Inferior parietal cortex (tissue), 1 donor: ENCODE measurements around the gene TSPAN5.

ENCODE experiments used
- DNase-seq: peaks from one replicate; pipeline ENCODE4 v3.0.0-alpha.2; 2016; ENCODE audit errors: extremely low spot score

TSPAN5 gene

DNA sequence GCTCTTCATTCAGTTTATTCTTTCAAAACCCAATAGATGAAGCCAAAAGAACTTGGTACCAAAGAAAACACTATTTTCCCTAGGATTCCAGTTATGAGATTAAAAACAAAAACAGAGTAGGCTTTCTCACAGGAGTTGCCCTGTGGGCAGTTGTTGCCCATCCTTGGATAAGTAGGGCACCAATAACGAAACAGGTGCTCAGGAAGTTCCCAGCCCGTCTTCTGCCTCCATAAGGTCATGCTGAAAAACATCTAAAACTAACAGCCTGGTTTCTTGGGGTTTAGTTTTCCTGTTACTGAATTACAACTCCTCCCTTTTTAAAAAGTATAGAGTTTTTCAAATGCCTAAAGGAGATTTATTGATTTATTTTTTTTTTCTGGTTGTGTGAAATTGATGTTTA, 14.7 kb downstream of the TSPAN5 start:
- DNase-seq: no peak

DNA sequence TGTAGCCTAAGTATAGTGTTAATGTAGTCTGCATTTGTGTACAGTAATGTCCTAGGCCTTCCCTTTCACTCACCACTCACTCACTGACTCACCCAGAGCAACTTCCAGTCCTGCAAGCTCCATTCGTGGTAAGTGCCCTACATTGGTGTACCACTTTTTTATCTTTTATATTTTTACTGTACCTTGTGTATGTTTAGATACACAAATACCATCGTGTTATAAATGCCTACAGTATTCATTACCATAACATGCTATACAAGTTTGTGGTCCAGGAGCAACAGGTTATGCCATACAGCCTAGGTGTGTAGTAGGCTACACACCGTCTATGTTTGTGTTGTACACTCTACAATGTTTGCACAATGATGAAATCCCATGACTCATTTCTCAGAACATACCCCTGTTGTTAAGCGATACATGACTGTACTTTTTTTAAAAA, 15.4 kb downstream of the TSPAN5 start:
- no peak for DNase-seq

DNA sequence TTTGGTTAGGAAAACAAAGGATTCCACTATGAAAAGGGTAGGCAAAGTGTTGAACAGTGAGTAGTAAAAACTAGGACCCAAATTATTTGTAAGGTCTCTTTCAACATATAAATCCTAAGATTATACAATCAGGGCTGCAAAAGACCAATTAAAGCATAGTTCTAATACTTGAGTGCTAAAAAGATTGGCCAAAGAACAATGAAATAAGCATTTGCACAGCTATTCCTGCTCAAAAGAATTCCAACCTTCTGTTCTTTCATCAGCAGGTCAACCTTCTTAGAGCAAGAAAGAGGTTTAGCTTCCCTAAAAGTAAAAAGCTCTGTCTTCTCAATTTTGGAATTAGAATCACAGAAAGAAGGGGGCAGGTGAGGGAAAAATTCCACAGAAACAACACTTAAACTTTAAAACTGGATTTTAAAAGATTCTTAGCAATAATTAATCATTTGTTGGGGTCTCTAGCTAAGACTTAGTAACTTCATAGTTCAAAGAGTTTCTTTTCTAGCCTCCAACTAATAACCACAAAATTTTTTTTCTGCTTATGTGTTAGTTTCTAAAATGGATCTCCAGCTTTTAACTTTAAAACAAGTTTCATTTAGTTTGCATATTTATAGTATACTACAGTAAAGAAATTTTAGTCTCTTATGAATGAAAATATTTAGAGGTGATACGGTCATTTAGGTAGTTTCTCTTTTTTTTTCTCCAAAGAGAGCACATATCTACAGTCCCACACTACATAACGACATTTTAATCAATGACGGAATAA, 16.3 kb downstream of the TSPAN5 start:
- no peak for DNase-seq

DNA sequence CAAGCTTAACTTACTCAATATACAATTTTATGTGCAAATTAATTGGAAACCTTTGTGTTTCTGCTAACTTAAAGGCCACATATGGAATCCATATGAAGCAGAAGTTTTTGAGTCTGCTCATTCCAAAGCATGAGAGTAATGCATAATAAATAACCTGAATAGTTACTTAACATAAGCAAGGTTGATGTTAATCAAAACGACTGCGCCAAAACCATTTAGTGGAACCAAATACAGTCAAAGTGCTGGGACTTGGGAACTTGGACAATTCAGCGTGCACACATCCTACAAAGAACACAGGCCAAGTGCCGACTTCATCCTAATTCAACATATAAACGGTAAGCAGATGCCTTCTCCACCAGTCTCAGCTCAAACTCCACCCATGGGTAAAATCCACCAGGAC, 17.0 kb downstream of the TSPAN5 start:
- no peak for DNase-seq

DNA sequence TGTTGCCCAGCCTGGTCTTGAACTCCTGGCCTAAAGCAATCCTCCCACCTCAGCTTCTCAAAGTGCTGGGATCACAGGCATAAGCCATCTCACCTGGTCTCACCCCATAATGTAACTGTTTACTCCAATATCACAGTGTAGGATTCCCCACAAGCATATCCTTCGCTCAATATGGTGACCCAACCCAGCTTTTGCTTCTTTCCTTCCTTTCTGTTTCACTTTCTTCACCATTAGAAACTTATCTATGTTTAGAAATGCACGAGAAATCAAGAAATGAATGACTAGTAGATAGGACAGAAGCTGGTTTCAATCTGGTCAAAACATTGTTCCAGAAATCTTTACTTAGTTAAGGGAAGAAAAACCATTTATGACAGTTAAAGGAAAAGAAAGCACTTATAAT, 18.9 kb downstream of the TSPAN5 start:
- DNase-seq: no peak

DNA sequence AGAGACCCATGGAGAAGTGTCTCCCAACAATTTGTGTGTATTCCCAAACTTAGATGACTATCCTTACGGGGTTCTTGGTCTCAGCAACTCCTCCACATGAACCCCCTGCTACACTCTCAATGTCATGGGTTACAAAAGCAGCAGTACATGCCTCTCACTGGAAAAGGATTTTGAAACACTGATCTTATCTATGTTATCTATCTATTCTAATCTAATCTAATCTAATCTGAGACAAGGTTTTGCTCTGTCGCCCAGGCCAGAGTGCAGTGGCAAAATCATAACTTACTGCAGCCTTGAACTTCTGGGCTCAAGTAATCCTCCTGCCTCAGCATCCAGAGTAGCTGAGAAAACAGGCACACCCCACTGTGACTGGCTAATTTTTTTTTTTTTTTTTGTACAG, 19.3 kb downstream of the TSPAN5 start:
- no peak for DNase-seq

DNA sequence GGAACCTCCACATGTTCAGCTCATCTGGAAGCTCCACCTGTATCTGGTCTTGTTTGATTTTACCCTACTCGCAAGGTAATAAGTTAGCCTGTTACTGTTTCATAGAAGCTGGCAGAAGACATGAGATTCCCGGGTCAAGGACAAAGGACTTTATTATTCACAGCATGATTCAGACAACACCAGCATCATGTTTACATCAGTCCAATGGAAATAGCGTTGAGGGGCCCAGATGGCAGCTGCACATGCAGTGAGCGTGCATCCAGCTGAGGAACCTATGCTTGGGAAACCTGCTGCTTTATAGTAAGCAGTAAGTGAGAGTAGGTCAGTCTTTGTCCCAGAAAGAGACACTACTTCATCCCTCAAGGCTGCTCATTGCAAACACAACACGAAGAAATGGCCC, 19.8 kb downstream of the TSPAN5 start:
- DNase-seq: no peak

DNA sequence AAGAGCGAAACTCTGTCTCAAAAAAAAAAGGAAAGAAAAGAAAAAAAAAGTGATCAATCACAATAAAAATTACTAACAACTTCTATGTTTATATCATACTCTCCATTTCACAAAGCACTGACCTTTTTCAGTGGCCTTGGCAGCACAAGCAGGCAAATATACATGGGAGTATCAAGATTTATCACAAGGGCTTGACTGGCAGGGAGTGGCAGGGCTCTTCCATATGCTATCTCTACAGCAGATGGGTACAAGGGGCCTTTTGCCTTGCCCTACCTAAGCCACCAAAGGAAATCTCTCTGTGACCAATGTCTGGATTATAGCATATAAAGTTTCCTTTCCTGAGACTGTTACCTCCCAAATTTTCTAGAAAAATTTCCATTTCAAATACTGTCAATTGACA, 24.4 kb downstream of the TSPAN5 start:
- DNase-seq: no peak

DNA sequence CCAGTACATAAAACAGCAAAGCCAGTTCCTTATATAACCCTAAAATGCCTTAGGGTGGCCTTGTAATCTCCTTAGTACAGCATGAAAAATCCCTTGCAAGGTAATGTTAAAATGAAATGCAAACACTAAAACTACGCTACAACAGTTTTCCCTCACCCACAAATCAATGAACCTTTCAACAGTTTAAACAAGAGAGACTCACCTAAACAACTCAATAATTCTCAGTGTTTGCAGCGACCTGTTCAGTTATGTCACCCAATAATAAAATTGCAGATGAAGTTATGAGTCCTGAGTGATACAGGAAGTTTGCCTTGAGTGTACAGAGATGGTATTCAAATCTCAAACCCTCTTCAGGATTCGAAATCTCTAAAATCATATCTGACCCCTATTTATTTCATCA, 25.3 kb downstream of the TSPAN5 start:
- no peak for DNase-seq

DNA sequence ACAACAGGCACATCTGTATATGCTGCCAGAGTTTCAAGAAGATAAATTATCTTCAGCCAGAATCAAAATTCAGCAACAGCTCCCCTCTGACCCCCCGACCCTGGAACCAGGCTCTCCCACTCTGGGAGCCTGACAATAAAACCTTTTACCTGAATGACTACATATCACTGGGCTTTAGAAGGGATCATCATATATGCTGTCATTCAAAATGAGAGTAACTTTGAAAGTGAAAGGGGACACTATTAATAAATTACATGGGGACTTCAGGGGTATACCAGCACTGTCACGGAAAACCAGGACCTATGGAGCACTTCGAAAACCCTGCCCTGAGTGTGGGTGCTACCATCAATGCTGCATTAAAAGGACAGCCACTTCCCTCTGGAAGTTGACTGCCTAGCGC, 26.2 kb downstream of the TSPAN5 start:
- no peak for DNase-seq

DNA sequence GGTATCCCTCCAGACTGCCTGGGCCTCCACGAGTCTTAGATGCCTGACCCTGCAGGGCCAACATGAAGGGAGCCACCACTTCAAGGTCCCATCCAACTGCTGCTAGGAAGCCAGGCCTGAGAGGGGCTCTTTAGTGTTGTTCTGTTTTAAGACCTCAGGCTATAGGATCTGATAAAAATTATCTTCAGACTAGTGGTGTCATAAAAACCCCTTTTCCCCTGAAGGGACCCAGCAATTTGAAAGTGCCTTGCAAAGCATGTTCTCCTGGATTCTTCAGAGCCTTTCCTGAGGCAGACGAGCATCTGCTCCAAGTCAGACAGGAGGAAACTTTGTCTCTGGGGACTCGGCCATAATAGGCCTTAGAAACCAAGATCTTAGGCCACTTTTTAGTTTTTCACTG, 26.9 kb downstream of the TSPAN5 start:
- DNase-seq: no peak

DNA sequence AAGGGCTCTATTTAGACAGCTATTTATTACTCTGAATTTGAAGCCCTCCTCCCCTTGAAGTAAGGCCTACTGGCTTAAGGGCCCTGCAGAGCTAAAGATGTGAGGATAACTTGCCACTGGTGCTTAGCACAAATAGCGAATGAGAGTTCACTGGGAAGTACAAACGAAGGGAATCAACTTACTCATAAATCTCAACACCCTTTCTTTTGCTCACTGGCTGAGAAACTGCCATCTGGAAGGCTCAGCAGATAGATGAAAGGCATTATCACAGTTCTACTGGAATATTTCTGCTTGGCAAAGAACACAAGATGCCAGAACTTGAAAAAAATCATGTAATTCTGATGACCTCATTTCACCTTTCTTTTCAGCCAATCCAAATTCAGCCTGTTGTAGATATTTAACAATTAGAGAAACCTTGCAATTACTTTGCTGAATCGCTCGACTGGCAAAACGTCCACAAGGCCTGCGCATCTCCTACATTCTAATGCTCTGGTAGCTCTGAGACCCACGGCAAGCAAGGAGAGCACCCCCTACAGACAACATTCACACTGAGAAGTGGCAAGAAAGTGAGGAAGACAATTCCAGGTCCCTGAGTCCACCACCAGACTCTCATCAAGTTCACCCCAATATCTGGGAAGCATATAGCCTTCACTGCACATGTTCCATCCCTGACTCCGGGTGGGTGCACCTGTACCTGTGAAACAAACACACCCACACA, 27.5 kb downstream of the TSPAN5 start:
- no peak for DNase-seq

DNA sequence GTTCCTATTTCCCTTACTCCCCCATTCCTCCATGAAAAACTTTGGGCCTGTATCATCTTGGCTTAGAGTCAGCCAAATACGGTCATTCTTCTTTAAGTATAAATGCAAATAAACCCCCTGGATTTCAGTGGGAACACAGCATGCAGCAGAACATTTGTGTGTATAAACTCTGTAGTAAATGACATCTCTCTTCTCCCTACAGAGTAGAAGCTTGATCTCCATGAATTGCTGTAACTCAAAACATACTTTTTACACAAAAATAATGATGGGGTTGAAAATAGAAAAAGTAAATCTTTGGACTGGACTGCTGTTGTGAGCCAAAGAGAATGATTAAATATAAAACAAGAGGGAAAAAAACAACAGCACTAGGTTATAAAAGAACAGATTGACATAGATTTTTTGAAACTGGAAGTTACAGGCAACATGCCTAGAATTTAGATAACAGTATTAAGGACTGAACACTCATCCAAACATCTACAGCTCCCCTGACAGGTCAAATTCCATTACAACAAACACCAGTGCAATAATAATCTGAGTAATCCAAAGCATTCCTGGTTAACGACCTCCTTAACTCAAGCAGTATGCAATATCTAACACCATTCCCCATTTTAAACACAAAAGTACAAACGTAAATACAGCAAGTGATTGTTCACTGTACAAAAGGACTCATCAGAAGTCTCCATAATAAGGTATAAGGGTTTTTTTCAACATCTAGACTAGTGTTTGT, 30.7 kb downstream of the TSPAN5 start:
- no peak for DNase-seq

DNA sequence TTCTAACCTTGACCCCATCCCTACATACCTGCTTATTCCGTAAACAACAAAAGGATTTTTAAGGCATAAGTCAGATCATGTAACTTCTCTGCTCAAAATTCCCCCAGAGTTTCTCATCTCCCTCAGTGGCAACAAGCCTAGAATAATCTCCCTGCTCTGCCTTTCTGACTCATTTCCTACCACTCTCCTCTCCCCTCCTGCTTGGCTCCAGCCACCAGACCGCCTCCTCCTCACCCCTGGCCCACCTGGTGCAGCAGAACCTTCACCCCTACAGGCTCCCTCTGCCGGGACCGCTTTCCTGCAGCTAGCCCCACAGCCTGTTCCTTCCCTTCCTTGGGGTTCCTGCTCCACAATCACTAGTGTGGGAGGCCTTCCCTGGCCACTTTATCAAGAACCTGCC, 32.1 kb downstream of the TSPAN5 start:
- no peak for DNase-seq

DNA sequence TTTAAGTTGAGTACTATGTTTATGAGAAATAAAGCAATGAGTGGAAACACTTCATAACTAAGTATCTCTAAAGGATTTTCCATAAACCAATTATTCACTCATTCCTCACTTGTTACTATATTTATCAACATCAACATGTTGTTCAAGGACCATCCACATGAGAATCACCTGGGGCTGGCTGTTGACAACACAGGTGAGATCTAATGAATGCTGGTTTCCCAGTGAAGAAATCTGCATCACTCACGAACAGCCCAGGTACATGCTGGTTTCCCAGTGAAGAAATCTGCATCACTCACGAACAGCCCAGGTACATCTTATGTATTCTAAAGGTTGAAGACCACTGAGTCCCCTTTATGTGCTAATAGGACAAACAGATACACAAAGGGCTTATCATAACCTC, 32.5 kb downstream of the TSPAN5 start:
- no peak for DNase-seq

DNA sequence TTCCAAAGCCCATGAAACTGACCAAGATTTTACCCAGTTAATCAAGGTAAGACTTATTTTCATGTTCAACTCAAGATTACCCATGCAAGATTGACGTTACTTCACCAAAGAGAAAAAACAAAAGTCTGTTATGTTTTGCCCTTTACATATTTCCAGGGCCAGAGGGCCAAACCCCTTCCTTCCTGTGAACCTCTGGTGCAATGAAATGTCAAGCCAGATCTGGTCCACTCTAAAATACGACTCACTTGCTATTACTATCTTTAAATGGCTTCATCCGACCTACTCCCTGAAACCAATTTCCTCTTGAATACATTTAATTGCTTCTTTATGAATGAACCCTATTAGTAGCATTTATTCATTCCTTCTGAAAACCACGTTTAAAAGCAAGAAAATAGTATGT, 33.0 kb downstream of the TSPAN5 start:
- no peak for DNase-seq

DNA sequence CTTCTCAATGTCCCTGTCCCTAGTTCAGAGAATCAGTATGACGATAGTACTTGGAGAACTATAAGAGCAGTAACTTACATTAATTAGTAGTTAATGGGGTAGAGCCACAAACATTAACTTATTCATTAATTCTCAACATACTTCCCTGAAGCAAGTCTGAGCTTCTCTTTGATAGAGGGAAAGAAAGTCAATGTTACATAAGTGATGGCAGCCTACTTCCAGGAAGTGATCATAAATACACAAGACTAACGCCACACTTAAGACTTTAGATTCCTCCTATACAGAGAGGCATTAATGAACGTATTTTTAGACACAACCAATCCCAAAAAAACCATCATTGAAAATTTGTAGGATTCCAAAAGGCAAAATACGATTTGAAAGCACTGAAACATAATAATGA, 33.8 kb downstream of the TSPAN5 start:
- DNase-seq: no peak

DNA sequence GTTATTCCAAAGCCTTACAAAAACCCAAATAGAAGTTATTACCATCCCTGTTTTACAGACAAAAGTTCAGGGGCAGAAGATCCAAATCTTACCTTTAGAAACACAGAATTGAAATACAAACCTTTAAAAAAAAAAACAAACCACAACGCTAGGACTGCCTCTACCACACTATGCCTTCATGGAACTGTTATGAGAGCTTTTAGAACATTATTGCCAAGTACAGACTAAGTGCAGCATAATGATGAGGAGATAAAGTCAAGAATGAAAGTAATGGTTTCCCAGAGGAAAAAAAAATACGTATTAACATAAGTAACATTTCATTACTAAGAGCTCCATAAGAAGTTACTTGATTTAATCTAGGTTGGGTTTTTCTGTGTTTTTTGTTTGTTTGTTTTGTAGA, 34.3 kb downstream of the TSPAN5 start:
- no peak for DNase-seq

DNA sequence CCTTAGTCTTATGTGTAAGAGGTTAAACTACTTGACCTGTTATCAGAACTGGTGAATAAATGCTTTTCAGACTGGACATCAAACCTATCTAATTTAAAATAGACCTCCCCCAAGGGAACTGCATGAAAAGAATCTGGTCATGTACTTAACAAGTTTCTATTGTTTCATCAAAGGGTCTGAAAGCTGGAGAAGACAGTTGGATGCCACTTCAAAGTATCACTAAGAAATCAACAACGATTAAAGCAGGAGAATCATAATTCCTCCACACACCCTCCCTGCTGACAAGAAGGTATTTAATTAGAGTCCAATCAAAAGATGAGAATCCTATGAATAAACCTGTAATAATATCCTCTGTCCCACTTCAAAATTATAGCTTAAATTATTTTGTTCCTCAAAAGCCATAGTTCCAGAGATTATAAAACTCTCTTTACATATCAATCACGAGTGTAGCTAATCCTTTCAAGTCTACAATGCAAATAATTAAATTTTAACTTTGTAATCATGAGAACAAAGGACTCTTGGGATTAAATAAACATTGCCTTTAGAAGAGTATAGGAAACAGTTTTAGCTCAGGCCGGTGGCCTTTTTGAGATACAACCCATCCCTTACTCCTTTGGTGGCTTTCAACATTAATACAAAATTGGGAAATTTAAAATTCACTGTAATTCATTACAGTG, 35.1 kb downstream of the TSPAN5 start:
- DNase-seq: no peak

DNA sequence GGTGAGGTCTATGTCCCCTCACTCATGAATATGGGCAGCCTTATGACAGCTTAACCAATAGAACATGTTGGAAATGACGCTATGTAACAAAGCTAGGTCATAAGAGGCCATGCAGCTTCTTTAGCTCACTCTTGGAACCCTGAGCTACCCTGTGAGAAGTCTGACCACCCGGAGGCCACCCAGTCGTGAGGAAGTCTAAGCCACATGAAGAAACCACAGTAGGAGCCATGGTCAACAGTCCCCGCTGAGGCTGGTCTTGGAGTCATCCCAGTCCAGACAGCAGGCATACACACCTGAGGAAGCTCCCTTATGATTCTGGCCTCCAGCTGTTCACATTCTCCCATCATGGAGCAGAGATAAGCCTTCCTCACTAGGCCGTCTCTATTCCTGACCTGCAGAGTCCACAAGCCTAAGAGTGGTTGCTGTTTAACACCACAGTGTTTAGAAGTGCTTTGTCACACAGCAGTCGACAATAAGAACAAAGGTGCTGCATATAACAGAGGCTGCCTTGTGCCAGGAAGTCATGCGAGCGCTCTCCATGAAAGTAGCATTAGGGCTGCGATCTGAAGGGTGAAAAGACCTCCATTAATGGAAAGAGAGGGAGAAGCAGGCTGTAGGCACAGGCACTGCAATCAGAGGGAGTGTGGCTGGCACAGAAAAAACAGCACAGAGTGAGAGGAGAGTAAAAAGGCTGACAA, 38.2 kb downstream of the TSPAN5 start:
- no peak for DNase-seq

DNA sequence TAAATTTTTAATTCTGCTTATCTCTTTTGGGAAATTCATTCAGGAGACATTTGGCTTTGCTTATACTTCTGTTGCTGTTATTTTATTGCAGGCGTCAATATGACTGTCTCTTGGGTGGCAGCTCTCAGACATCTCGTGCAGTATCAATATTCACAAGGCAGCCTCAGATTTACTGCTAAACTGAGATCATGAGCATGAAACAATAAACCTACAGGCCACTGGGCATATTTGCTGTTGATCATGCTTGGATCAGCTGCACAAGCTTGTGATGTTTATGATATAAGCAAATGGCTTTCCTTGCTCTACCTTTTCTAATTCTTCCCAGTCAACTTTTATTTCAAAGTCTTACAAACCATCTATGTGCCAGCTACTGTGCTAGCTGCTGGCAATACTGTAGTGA, 39.2 kb downstream of the TSPAN5 start:
- no peak for DNase-seq

DNA sequence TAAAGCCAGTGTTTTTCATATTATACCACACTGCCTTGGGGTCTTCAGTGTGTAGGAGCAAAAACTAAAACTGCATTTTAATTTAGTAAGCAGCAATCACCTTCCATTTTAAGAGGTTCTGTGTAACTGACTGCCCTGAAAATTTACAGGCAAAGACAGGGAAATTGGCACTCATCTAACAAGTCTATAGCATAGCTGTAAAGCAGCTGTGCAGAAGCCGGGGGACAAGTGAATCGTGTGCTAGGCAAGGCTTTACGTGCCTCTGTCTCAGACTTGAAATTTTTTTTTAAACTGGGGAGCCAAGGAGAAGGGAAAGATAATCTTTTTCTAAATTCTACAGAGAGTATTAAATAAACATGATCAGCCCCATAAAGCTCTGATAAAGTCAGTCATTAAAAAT, 39.7 kb downstream of the TSPAN5 start:
- no peak for DNase-seq
